ENCODE data around the gene OR4C3.
"Not testable (repeated sequence)": the region's sequence is repeated elsewhere in the genome, so short reads cannot be mapped to it uniquely, and the experiment has no call there.

OR4C3 gene

DNA sequence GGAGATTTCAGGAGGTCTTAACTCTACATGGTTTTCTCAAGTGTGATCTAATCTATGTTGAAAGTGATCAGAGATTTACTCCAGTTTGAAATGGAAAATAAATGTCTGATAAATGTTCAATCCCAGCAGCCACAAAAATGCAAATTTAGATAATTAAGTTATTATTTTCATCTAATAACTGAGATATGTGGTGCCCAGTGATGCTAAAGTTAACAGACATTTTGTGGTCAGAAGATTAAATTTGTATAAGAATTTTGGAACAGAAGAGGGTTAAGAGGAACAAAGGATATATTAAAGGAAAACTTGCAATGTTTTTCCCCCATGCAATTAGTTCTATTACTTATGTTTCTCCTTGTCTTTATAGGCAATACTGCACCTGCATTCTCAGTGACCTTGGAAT is at the start of gene OR4C3:
Gene OR4C3, plus strand, starts transcription at position 301 of the 400 bp plus-strand sequence. CDS start 102 bp downstream, outside the sequence.
- not testable (repeated sequence) for ATAC-seq

DNA sequence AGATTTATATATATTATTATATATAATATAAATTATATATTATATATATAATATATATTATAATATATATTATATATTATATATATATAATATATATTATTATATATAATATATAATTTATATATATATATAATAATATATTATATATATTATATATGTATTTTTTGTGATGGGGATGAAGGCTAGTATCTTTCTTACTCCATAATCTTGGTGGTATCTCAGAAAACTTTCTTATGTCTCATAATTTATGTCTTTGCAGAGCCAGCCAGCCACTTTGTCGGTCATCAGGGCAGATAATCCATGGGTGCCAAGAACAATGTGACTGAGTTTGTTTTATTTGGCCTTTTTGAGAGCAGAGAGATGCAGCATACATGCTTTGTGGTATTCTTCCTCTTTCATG is 18.8 kb upstream of the OR4C3 start, which contains the start of gene OR4S1:
Gene OR4S1, plus strand, starts transcription at position 301 of the 400 bp plus-strand sequence. Its CDS starts 0 bp downstream, at position 301.
- no peak for TF ChIP-seq GLIS3 (CRISPR knock-in tag; IDR thresholded peaks at IDR 0.05)
- no peak for TF ChIP-seq ARNTL (CRISPR knock-in tag; IDR thresholded peaks at IDR 0.05; ENCODE audit: borderline replicate concordance, low read depth)
- TF ChIP-seq, protein P1, sequence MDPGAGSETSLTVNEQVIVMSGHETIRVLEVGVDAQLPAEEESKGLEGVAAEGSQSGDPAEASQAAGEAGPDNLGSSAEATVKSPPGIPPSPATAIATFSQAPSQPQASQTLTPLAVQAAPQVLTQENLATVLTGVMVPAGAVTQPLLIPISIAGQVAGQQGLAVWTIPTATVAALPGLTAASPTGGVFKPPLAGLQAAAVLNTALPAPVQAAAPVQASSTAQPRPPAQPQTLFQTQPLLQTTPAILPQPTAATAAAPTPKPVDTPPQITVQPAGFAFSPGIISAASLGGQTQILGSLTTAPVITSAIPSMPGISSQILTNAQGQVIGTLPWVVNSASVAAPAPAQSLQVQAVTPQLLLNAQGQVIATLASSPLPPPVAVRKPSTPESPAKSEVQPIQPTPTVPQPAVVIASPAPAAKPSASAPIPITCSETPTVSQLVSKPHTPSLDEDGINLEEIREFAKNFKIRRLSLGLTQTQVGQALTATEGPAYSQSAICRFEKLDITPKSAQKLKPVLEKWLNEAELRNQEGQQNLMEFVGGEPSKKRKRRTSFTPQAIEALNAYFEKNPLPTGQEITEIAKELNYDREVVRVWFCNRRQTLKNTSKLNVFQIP (CRISPR knock-in tag; IDR thresholded peaks at IDR 0.05; ENCODE audit: borderline replicate concordance, low read depth) = no peak
- no peak for TF ChIP-seq ZFP3 (CRISPR knock-in tag; IDR thresholded peaks at IDR 0.05)
- ATAC-seq = no peak

DNA sequence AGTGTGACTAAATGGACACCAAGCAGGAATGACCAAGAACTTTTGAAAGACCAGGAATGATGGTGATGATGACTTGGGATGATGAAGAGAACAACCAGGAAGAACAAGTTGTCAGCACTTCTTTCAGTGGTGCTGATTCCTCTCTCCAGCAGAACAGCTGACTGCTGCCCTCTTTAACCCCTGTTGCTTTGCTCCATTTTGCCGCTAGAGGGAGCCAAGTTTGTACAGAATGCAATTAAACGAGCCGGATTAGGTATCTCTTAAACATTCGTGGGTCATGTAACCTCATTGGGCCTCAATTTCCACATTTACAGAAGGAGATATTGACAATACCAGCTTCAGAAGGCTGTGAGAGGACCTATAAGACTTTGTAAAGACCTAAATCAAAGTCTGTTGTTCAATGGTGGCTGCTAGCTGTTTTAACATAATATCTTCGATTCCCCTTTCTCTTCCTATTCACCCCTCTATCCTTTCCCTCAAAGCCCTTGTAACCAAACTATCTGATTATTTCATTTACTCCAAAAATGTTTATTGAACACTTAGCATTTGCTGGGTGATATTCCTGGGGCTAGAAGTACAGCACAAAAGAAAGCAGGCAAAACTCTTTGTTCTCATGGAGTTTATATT is 16.8 kb upstream of the OR4C3 start:
- peak; percentile 98 for ATAC-seq
- TF ChIP-seq TCF4 (CRISPR knock-in tag; IDR thresholded peaks at IDR 0.05; ENCODE audit: borderline replicate concordance) (no peak), RARB (CRISPR knock-in tag; IDR thresholded peaks at IDR 0.05) (no peak), ZNF70 (CRISPR knock-in tag; IDR thresholded peaks at IDR 0.05) (no peak), PPARA (CRISPR knock-in tag; IDR thresholded peaks at IDR 0.05; ENCODE audit: borderline replicate concordance) (no peak), CSDC2 (CRISPR knock-in tag; IDR thresholded peaks at IDR 0.05) (no peak), GLIS3 (CRISPR knock-in tag; IDR thresholded peaks at IDR 0.05) (no peak), ZFP30 (CRISPR knock-in tag; IDR thresholded peaks at IDR 0.05) (no peak), ESRRG (CRISPR knock-in tag; IDR thresholded peaks at IDR 0.05) (no peak), OSR1 (CRISPR knock-in tag; IDR thresholded peaks at IDR 0.05) (no peak), SNAI2 (CRISPR knock-in tag; IDR thresholded peaks at IDR 0.05) (no peak)
- TF ChIP-seq, protein P2, sequence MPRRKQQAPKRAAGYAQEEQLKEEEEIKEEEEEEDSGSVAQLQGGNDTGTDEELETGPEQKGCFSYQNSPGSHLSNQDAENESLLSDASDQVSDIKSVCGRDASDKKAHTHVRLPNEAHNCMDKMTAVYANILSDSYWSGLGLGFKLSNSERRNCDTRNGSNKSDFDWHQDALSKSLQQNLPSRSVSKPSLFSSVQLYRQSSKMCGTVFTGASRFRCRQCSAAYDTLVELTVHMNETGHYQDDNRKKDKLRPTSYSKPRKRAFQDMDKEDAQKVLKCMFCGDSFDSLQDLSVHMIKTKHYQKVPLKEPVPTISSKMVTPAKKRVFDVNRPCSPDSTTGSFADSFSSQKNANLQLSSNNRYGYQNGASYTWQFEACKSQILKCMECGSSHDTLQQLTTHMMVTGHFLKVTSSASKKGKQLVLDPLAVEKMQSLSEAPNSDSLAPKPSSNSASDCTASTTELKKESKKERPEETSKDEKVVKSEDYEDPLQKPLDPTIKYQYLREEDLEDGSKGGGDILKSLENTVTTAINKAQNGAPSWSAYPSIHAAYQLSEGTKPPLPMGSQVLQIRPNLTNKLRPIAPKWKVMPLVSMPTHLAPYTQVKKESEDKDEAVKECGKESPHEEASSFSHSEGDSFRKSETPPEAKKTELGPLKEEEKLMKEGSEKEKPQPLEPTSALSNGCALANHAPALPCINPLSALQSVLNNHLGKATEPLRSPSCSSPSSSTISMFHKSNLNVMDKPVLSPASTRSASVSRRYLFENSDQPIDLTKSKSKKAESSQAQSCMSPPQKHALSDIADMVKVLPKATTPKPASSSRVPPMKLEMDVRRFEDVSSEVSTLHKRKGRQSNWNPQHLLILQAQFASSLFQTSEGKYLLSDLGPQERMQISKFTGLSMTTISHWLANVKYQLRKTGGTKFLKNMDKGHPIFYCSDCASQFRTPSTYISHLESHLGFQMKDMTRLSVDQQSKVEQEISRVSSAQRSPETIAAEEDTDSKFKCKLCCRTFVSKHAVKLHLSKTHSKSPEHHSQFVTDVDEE (CRISPR knock-in tag; IDR thresholded peaks at IDR 0.05) = no peak
- TF ChIP-seq, protein P3, sequence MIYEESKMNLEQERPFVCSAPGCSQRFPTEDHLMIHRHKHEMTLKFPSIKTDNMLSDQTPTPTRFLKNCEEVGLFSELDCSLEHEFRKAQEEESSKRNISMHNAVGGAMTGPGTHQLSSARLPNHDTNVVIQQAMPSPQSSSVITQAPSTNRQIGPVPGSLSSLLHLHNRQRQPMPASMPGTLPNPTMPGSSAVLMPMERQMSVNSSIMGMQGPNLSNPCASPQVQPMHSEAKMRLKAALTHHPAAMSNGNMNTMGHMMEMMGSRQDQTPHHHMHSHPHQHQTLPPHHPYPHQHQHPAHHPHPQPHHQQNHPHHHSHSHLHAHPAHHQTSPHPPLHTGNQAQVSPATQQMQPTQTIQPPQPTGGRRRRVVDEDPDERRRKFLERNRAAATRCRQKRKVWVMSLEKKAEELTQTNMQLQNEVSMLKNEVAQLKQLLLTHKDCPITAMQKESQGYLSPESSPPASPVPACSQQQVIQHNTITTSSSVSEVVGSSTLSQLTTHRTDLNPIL (CRISPR knock-in tag; IDR thresholded peaks at IDR 0.05; ENCODE audit: low read depth) = no peak

DNA sequence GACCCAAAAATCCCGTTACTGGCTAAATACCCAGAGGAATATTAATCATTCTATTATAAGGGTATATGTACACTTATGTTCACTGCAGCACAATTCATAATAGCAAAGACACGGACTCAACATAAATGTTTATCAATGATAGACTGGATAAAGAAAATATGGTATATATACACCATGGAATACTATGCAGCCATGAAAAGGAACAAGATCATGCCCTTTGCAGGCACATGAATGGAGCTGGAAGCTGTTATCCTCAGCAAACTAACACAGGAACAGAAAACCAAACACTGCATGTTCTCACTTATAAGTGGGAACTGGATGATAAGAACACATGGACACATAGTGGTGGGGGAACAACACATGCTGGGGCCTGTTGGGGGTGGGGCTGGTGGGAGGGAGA is 11.1 kb upstream of the OR4C3 start:
- ATAC-seq = not testable (repeated sequence)

DNA sequence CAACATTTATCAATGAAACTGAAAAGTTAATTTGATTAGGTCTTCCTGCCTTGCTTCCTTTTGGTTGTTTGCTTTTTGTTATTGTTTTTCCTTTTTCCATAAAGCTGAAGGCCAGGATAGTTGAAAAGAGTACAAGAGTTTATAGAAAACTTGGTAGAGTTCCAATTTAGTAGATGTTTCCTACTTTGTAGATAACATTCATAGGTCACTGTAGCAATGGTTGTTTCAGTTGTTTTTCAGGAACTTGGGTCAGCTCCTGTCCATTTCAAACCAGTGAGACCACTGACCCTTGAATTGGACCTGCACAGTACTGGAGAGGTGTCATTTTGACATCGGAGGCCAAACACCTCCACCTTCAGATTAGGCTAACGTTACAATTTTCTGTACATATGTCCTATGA is 4.9 kb upstream of the OR4C3 start:
- not testable (repeated sequence) for ATAC-seq

DNA sequence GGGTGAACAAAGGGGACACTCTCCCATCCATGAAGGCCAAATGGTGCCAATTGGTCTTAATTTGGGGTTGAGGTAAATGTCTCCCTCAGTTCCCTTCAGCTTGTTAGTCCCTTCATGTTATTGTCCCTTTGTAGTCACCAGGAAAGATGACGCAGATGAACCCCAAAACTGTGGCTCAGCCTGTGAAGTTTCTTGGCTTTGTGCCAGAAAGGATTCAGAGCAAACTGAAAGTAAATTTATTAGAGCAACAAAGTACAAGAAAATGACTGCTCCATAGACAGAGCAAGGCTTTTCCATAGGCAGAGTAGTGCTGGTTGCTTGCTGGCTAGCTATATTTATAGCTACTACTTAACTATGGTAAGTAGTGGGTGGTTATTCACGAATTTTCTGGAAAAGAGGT is 16.7 kb downstream of the OR4C3 start:
- ATAC-seq = no peak
- TF ChIP-seq ISL1 (CRISPR knock-in tag; IDR thresholded peaks at IDR 0.05) (no peak), ZFP3 (CRISPR knock-in tag; IDR thresholded peaks at IDR 0.05) (no peak)
- TF ChIP-seq, protein P4, sequence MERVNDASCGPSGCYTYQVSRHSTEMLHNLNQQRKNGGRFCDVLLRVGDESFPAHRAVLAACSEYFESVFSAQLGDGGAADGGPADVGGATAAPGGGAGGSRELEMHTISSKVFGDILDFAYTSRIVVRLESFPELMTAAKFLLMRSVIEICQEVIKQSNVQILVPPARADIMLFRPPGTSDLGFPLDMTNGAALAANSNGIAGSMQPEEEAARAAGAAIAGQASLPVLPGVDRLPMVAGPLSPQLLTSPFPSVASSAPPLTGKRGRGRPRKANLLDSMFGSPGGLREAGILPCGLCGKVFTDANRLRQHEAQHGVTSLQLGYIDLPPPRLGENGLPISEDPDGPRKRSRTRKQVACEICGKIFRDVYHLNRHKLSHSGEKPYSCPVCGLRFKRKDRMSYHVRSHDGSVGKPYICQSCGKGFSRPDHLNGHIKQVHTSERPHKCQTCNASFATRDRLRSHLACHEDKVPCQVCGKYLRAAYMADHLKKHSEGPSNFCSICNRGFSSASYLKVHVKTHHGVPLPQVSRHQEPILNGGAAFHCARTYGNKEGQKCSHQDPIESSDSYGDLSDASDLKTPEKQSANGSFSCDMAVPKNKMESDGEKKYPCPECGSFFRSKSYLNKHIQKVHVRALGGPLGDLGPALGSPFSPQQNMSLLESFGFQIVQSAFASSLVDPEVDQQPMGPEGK (CRISPR knock-in tag; IDR thresholded peaks at IDR 0.05; ENCODE audit: borderline replicate concordance) = no peak

DNA sequence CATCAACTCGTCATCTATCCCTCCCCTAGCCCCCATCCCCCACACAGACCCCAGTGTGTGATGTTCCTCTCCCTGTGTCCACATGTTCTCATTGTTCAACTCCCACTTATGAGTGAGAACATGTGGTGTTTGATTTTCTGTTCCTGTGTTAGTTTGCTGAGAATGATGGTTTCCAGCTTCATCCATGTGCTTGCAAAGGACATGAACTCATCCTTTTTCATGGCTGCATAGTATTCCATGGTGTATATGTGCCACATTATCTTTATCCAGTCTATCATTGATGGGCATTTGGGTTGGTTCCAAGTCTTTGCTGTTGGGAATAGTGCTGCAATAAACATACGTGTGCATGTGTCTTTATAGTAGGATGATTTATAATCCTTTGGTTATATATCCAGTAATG is 17.8 kb downstream of the OR4C3 start:
- ATAC-seq = not testable (repeated sequence)

DNA sequence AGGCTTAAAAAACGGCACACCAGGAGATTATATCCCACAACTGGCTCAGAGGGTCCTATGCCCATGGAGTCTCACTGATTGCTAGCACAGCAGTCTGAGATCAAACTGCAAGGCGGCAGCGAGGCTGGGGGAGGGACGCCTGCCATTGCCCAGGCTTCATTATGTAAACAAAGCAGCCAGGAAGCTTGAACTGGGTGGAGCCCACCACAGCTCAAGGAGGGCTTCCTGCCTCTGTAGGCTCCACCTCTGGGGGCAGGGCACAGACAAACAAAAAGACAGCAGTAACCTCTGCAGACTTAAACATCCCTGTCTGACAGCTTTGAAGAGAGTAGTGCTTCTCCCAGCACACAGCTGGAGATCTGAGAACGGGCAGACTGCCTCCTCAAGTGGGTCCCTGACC is 21.6 kb downstream of the OR4C3 start:
- not testable (repeated sequence) for ATAC-seq

Data from SK-N-SH treated with all-trans-retinoic acid at 6 μM for 48 hours (cell line).